ENCODE data around the gene CHCHD10.

Gene CHCHD10

DNA sequence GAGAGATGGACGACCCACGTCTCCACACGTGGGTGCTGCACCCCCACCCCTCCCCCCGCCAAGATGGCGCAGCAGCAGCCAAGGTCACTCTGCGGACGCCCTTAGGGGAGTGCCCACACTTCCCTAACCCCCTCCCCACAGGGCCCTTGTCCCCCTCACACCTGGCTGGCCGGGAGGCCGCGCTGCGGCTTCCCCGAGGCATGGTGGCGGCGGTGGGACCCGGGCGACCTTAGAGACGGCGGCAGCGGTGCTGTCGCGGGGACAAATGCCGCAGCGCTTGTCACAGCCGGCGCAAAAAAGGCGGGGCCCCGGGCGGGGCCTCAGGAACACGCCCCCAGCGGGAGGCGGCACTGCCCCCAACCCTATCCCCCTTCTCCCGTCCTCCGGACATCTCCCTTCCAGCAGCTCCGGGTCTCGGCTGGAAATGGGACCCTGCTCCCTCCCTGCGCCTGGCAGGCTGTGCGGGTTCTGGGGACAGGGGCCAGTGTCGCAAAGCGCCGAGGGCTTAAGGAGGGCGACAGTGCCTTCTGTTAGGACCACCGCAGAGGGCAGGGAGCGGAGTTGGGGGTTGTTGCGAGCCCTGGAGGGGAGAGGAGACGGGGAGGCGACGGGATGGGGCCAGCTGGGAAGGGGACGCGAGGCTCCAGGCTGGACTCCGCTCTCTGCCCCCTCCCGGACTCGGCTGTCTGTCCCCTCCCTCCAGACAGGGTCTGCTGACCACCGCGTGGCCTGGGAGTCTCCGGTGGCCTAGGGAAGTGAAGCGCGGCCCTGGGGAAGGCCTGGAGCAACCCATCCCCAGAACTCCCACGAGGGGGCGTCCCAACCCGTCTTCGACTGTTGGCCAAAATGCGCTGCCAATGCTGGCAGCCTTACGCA lies at the start of gene CHCHD10:
Gene CHCHD10 (minus strand): TSS at position 300 of the 876 bp plus-strand sequence. CDS start 98 bp downstream, at position 202.
- peak; percentile 86 for DNase-seq

DNA sequence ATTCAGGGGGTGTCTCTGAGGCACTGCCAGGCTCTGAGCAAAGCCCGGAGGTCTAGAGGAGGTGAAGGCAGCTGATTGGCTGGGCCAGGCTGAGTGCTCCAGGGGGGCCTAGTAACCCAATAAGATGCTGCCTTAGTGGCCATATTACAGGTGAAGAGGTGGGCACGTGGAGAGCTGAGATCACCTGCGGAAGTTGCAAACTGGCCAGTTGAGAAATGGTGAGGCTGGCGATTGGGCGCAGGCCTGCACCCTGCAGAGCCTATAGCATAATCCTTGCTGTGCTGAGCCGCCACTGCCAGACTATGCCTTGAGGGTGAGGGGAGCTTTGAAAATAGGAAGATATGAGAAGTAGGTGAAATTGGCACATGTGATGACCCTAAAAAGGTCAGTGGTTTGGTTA lies 49.4 kb upstream of the CHCHD10 start:
- DNase-seq: no peak

DNA sequence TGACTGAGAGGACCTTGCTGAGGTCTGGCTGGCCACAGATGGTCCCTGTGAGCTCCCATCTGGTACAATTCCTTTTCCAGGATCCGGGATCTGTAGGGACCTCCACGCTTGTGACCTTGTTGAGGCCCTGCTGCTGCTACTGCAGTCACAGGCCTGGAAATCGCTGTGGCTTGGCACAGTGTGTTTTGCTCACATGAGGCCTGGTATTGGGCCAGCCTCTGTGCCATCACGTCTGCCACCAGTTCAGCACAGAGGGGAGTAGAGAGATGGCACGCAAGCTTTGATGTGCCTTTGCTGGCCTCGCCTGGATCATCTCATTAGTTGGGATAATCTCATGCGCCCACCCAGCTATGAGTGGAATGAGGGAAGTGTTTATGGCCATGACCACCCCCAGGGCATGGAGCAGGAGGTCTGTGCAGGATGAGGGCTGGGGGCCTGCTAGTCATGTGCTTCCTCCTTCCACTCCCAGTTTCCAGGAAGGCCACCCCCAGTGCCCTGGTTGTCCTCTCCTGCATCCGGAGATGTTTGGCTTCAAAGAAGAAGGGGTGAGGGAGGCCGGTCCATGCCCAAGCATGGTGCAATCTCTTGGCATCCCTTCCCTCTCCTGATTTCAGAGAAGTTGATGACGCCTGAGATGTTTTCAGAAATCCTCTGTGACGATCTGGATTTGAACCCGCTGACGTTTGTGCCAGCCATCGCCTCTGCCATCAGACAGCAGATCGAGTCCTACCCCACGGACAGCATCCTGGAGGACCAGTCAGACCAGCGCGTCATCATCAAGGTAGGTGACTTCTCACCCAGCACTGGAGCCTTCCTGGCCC lies 48.6 kb upstream of the CHCHD10 start:
- no peak for DNase-seq

DNA sequence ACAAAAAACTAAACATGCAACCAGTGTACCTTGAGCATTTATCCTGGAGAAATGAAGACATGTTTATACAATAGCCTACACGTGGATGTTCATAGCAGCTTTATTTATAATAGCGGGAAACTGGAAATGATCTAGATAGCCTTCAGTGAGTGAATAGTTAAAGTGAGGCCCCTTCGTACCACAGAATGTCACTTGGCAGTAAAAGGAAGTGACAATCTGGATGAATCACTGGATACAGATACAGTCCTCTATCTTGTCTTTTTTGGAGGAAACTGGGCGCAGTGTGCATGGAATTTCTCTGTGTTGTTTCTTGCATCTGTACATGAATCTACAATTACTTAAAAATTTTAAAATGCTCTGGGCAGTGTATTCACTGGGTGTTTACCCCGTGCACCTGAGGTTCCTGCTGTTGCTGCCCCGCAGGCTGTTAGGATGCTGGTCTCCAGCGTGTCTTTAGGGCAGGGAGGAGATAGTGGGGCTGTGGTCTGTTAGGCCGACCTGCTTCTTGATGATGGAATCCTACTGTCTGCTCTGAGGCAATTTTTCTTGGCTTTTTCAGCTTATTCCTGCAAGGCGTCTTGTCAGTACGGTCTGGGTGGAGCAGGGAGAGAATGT lies 47.9 kb upstream of the CHCHD10 start:
- no peak for DNase-seq

DNA sequence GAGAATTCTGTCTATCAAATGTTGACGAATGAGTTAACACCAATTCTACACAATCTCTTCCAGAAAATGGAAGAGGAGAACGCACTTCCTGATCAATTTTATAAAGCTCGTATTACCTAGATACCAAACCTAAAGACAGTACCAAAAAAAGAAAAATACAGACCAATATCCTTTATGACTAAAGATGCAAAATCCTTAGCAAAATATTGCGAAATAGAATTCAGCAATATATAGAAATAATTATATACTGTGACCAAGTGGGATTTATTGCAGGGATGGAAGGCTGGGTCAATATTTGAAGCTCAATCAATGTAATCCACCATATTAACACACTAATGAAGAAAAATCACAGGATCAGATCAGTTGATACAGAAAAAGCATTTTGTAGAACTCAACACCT lies 44.6 kb upstream of the CHCHD10 start:
- DNase-seq: no peak

DNA sequence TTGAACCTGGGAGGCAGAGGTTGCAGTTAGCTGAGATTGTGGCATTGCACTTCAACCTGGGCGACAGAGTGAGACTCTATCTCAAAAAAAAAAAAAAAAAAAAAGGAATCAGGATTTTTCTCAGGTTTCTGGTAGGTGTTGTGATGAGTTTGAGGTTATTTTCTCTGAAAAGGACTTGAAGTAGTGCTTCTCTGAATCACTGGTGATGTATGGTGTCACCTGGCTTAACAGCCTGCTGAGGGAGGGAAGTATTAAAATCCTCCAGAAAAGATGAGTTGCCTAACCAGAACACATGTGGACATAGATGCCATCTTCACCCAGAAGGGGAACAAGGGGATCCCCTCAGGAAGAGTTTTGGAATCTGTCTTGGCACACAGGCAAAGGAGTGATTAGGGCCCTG lies 39.1 kb upstream of the CHCHD10 start:
- DNase-seq: no peak

DNA sequence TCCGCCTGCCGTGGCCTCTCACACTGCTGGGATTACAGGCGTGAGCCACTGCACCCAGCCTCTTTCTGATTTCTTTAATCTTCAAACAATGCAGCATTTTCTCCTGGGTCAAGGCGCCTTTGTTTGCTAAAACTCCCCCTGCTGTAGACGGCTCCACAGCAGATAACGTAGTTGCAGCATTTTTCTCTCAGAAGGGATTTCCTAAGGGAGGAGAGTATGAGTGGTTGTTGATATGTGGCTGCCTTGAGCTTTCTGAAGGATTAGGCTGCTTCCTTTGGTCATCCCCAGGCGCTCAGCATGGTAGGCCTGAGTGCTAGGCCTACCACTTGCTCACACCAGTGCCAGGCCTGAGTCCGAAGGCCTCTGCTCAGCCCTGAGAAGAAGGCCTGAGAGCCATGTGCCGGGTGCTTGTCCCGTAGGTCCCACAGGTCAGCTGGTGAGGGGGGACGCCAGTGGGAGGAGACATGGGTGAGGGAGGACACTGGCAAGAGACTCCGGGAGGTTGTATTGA lies 37.1 kb upstream of the CHCHD10 start:
- DNase-seq: no peak

DNA sequence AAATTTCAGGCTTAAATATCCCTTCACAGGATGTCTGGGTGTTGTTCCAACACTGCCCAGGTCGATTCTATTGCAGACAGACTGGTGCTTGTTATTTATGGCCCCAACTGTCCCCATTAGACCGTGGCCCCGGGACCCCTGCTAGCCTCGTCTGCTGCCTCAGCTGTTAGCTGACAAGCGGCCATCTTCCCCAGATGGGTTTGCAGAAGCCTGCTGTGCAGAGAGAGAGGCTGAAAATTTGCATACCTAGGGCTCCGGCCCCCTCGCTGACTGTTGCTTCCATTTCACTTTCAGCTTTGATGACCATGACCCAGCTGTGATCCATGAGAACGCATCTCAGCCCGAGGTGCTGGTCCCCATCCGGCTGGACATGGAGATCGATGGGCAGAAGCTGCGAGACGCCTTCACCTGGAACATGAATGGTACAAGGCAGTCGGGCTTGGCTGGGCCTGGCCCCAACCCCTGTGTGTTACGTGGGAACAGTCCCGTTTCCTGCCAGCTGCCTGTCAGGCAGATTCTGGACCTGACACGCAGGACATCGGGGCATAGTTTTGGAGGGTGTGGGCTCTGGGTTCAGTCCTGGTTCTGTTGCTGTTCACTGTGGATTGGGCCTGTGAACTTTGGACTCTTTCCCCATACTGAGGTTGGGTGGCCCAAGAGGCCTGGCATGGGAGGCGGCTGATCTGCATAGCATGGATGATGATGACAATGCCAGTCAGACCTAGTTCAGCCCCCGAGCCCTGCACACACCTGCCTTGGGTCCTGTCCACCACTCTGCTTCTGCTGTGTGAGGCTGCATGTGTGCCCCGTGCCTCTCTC lies 35.4 kb upstream of the CHCHD10 start:
- no peak for DNase-seq

DNA sequence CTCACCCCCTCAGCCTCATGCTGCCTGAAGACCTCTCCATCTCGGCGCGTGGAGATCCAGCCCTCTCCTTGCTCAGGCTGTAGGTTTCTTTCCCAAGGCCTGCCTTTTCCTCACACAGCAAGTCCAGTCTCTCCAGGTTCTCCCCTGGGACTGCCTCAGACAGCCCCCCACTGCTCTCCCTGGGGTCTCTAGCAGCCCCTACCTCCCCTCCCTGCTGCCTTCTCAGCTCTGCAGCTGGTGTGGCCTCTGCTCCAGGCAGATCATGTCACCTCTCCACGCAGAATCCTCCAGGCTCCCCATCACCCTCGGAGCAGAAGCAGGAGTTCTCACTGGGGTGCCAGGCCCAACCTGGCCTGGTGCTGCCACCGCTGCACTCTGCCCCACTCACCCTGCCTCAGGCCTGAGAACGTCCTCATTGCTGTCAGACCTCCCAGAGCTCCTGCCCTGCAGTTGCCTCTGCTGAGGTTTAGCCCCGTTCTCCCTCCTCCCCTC lies 34.2 kb upstream of the CHCHD10 start:
- DNase-seq: no peak

DNA sequence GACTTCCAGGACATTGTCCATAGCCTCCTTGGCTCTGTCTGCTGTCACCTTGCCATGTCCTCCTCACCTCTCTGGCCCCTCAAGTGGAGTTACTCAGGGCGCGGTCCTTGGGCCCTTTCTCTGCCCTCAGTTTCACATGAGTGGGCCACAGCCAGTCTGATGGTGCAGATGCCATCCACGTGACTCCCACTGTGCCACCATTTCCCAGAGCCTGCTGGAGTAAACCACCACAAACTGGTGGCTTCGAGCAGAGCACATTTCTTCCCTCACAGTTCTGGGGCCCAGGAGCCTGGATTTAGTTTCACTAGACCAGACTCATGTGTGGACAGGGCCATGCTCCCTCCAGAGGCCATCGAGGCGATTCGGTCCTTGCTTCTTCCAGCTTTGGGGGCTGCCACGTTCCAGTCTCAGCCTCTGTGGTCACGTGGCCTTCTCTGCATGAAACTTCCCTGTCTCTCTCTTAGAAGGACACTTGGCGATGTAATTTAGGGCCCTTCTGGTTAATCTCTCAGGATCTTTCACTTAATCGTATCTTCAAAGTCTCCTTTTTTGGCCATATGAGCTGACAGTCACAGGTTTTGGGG lies 33.6 kb upstream of the CHCHD10 start:
- DNase-seq: no peak

DNA sequence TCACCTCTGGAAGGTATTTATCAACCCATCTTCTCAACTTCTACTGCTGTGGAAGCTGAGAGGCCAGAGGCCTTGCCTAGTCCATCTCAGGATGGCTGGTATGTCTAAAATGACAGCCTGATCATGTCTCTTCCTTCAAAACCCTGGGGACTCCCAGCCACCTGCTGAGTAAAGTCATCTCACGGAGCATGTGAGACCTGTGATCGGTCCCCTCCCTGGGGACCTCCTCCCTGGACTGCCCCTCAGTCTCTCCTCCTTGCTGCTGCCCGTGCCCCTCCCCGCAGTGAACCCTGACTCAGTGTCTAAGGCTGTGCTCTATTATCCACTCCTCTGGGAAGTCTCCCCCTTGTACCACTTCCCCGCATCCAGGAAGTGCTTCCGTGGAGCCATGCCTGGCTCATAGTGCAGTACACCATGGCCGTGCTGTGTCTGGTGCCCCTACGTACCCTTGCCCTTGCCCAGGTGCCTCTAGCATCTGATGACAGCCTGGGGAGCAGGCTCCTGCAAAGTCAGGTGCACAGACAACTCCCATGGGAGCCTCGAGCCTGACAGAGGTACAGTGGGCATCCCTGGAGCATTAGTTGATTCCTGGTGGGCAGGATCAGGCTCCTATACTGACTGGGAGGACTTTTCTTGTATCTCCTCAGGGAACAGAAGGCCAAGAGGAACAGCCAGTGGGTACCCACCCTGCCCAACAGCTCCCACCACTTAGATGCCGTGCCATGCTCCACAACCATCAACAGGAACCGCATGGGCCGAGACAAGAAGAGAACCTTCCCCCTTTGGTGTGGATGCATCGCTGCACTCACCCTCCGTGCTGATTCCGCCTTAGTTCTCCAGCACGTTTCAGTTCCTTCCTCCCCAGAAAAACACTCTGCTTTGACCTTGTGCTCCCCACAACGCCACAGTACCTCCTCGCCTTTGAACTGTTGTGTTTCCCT lies 32.8 kb upstream of the CHCHD10 start:
- DNase-seq: no peak

DNA sequence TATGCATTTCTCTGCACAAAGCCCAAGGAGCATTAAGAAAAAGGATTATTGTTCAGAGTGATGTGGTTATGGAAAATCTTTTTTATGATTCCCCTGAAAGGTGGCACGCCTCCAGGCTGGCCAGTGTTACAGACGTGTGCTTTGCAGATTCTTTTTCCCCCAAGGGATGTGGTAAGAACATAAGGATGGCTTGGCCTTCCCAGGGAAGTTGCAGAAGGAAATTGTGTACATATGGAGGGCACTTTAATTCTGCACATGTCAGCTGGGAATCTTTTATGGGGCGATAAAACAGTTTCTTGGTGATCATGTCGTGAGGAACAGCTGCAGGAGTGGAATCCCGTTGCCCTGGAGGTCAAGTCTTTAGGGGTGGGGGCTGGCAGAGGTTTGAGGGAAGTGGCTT lies 28.7 kb upstream of the CHCHD10 start:
- DNase-seq: no peak

DNA sequence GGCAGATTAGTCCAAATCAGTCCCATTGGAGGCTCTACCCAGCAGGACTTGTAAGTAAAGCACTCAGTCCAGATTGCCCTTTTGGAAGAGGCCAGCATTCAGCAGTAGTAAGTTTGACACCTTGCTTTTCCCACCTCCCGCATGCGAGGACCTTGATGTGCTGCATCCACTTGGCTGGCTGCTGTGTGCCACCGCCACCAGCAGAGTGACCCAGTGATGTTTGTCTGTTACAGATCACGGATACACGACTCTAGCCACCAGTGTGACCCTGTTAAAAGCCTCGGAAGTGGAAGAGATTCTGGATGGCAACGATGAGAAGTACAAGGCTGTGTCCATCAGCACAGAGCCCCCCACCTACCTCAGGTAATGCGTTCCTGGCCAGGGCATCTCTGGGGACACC lies 25.6 kb upstream of the CHCHD10 start:
- DNase-seq: no peak

DNA sequence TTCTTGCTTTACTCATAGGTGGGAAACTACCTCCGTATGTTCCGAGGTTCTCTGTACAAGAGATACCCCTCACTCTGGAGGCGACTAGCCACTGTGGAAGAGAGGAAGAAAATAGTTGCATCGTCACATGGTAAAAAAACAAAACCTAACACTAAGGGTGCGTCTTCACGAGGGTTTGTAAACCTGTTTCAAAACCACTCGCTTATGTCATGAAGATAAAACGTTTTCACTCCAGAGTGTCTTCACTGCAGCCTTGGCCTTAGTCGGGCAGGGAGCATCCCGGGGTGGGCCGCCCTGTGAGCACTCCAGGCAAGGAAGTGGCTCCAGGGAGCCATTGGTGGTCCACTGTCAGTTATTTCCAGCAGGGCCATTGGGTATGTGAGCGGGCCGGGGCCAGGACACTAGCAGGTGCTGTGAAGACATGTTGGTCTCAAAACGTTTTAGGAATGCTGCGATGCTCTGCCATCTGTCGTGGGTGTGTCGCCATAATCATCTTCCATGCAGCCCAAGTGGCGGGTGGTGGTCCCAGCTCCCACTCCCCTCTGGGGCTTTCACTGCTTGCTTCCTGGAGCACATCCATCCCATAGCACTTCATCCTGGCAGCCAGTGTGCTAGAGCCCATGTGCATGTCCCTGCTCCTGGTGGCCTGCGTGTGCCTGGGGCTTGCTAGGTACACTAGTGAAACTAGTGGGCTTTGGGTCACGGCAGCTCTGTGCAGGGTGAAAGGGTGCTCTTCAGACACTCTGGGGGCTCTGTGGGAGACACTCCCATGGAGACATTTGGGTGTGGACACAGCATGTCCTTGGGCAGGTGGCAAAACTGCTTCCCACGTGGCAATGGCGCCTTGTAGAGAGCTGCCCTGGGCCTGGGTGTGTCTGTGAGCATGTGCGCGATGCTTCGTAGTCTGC lies 24.2 kb upstream of the CHCHD10 start:
- no peak for DNase-seq

DNA sequence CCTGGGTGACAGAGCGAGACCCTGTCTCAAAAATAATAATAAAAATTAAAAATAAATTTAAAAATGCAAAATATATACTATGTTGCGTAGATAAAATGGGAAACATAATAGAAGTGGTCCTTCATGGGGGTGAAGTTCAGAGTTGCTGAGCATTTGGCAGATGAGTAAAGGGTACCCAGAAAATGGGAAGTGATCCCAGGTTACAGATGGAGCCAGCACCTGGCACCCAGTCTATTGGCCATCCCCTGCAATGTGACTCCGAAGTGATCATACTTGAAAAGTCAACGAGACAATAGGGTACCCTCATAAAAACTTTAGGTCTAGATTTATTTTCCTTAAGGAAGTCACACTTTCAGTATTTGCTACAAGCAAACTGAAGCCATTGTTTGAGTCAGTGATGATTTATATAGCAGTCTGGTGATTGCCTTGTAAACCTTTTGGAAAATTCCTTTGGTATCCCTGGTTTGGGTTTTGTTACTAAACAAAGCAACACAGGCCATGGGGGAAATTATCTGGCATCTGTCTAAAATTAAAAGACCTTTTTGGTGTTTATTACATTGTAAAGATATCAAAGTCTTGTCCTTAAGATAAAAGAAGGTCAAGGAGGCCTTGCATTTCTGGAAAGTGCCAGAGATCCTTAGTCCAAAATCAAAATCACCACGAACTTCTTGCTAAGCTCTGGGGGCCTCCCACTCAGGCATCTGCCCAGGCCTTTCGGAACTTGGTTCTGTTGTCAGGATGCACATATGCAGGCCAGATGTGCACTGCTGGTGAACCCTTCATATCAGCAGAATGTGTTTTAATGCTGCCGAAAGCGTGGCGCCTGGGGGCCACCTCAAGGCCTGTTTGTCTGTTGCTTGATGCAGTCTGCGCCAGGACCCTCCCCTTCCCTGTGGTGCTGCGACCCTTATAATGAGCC lies 23.3 kb upstream of the CHCHD10 start:
- no peak for DNase-seq

DNA sequence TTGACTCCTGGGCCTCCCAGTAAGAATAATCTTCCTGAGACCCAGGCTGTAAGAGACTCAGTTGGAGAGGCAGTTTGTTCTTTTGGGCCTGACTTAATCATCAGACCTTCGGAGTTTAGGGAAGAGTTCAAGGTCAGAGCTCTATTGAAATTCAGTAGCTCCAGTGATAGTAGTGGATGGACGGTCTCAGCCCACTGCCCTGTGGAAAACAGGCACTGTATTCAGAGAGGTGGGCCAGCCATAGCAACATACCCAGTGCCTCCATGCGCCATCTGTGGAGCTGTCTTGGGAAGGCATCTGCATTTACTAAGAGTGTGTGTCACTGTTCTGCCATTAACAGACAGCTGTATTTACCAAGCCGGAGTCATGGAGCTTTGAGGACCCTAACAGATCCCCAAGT lies 21.9 kb upstream of the CHCHD10 start:
- no peak for DNase-seq

DNA sequence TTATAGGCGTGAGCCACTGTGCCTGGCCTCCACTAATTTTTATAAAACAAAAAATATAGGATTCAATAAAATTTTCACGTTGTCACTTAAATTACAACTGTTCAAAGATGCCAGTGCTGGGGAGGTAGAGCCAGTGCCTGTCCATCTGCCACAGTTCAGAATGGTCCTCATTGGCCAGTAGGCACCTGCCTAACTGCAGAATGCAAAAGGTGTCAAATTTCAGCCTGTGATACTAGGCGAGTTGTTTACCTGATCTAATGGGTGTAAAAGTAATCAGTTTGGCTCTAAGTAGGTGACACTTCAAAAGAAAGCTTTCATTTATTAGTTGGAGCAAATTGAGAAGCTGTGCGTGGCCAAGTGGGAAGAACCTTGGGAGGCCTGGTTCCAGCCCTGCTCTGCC lies 21.3 kb upstream of the CHCHD10 start:
- DNase-seq: no peak

DNA sequence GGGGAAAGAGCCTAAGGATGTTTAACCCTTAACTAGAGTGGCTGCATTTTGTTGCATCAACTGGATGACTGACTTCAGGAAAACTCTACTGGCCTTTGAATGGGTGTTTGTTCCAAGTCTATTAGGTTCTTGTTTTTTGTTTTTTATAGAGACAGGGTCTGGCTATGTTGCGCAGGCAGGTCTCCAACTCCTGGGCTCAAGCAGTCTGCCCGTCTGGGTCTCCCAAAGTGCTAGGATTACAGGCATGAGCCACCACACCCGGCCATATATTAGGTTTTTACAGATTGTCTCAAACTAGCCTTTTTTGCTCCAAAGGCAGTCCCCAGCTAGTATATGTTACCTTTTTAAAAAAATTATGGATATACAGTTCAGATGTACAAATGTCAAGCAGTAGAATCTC lies 20.1 kb upstream of the CHCHD10 start:
- no peak for DNase-seq

DNA sequence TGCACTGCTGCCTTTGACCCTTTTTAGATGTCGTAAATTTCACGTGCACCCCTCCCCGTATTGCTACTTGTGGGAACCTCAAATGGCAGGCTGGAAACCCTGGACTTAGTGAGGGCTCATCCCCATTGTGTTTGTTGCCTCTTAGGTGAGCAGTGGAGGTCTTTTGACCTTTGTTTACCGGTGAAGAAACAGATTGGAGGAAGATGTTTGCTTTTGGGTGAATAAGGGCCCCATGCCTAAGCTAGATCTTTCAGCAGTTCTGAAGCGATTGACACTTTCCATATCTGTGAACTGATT lies 19.8 kb upstream of the CHCHD10 start:
- DNase-seq: no peak
